GM19455 (cell line): Measurements from ENCODE around the gene AGAP1.

ENCODE experiments used
- ATAC-seq: cut with Tn5 transposase; IDR thresholded peaks from one replicate; pipeline ENCODE4 v1.9.1; 2021; ENCODE audit not compliant: unreplicated experiment

Gene AGAP1

GRCh38 chr2:235566415-235566814 is 72.6 kb downstream of the AGAP1 start:
- no peak for ATAC-seq

GRCh38 chr2:235566931-235567495 is 73.2 kb downstream of the AGAP1 start:
- no peak for ATAC-seq

- ATAC-seq, result no peak
Measured at GRCh38 chr2:235567842-235568241, 74.0 kb downstream of the AGAP1 start.

- ATAC-seq, result no peak
Measured at GRCh38 chr2:235568431-235568830, 74.6 kb downstream of the AGAP1 start.

GRCh38 chr2:235569837-235570236 is 76.0 kb downstream of the AGAP1 start:
- no peak for ATAC-seq

GRCh38 chr2:235570256-235570655 is 76.4 kb downstream of the AGAP1 start:
- no peak for ATAC-seq

GRCh38 chr2:235570966-235571692 is 77.3 kb downstream of the AGAP1 start:
- no peak for ATAC-seq

GRCh38 chr2:235572592-235572991 is 78.7 kb downstream of the AGAP1 start:
- ATAC-seq, result no peak

GRCh38 chr2:235573331-235574221 is 79.7 kb downstream of the AGAP1 start:
- ATAC-seq, result no peak

- ATAC-seq, result no peak
Measured at GRCh38 chr2:235575431-235575830, 81.6 kb downstream of the AGAP1 start.

GRCh38 chr2:235575904-235576303 is 82.1 kb downstream of the AGAP1 start:
- no peak for ATAC-seq

GRCh38 chr2:235576337-235576910 is 82.6 kb downstream of the AGAP1 start:
- ATAC-seq, result no peak

- no peak for ATAC-seq
Measured at GRCh38 chr2:235577404-235578330, 83.8 kb downstream of the AGAP1 start.

- ATAC-seq, result no peak
Measured at GRCh38 chr2:235579128-235579527, 85.3 kb downstream of the AGAP1 start.

- no peak for ATAC-seq
Measured at GRCh38 chr2:235580426-235581157, 86.7 kb downstream of the AGAP1 start.

- no peak for ATAC-seq
Measured at GRCh38 chr2:235582081-235582686, 88.3 kb downstream of the AGAP1 start.

GRCh38 chr2:235582729-235583128 is 88.9 kb downstream of the AGAP1 start:
- ATAC-seq, result no peak

GRCh38 chr2:235583144-235583543 is 89.3 kb downstream of the AGAP1 start:
- ATAC-seq, result no peak

- no peak for ATAC-seq
Measured at GRCh38 chr2:235583925-235584637, 90.2 kb downstream of the AGAP1 start.
